GM18505 (cell line): ENCODE measurements around the gene BET1L.
"Not testable (repeated sequence)": the region's sequence is repeated elsewhere in the genome, so short reads cannot be mapped to it uniquely, and the experiment has no call there.

Source experiments
- ATAC-seq: cut with Tn5 transposase; IDR thresholded peaks from one replicate; pipeline ENCODE4 v1.9.1; 2021; ENCODE audit not compliant: unreplicated experiment
- POLR2A ChIP-seq: IDR thresholded peaks from 4 replicates; pipeline ENCODE4 v1.6.1; 2011; ENCODE audit warnings: borderline replicate concordance; ENCODE audit not compliant: insufficient read depth, insufficient read length; ENCODE audit errors: extremely low read depth

Gene BET1L

DNA sequence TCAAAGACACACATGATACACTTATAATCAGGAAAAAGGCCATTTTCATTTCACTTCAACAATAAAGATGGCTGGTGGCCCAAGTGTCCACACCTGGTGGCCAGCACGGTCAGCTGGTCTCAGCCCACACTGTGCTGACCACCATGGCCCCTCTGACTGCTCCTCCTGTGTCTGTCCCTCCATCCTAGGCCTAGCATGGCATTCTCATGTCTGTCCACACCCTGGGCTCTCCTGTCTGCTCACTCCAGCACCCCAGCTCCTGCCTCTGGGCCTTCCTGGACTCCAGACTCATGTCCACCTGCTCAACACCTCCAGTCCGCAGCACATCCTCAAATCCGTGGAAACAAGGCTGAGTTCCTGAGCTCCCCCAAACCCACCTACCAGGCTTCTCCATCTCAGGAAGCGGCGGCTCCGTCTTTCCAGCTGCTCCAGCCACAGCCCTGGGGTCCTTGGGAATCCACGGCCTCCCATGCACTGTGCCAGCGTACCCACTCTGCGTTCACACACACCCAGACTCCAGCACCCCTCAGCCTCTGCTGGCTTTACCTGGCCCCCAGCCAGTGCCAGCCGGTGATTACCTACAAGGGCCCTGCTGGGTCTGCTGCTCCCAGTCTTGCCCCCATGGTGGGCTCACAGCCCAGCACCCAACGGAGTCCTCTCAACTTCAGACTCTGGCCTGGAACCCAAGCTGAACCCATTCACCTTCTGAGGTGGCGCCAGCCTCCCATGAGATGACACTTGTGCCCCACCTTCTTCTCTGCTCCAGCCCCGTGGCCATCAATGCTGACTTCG, 15.0 kb upstream of the BET1L start:
- no peak for TF ChIP-seq POLR2A
- no peak for ATAC-seq

DNA sequence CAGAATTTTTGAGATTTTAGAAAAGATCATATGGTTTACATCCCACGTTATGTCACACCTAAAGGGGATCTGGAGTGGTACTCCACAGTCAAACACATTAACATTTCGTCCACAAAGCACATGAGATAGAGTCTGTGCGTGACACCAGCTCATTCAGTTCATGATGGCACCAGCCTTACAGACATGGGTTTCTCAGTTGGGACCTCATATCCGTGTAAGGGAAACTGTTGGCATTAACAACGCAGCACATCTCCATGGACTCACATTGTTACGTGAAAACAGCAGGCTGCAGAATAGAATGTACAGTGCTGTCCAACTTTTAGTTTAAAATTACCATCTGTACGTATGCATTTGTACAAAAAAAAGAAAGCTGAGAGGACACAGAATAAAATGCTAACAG, 14.3 kb upstream of the BET1L start:
- no peak for TF ChIP-seq POLR2A
- ATAC-seq: no peak

DNA sequence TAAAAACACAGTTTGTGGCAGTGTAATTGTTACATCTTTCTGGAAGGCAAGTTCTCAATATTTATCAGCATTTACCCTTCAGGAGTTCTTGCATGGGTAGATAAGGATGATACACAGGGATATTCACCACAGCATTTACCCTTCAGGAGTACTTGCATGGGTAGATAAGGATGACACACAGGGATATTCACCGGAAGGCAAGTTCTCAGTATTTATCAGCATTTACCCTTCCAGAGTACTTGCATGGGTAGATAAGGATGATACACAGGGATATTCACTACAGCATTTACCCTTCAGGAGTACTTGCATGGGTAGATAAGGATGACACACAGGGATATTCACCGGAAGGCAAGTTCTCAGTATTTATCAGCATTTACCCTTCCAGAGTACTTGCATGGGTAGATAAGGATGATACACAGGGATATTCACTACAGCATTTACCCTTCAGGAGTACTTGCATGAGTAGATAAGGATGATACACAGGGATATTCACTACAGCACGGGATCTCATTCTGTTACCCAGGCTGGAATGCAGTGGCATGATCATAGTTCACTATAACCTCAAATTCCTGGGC, 13.5 kb upstream of the BET1L start:
- ATAC-seq: not testable (repeated sequence)

DNA sequence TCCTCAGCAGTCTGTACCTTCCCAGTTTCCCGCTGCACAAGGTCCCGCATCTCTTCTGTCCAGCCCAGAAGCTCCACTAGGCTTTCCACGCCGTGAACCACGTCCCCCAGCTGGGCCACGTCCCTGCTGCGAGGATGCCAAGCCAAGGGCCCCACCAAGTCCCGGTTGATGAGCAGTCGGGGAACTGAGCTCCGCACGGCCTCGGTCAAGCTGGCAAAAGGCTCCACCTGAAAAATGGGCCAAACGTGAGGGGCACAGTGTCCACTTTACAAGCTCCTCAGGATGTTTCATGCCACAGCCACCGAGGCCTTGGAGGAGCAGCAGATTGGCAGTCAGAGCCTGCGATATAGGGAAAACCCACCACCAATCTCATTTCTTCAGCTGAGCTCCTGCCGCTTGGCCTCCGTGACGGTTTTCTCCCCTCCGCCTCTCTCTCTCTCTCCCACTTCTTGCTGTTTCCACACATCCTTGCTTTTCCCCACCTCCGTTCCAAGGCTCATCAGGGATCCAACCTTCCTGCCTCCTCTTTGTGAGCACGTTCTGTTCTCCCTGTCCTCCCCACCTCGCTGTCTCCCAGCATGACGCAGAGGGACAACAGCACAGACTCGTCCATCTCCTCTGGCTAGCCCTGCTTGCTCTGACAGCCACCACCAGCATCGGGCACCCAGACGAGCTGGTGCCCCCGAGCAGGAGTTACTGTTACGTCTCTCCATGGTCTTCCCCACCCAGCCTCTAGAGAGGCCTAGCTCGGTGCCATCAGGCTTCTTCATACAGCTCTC, 11.8 kb upstream of the BET1L start:
- TF ChIP-seq POLR2A: no peak
- no peak for ATAC-seq

DNA sequence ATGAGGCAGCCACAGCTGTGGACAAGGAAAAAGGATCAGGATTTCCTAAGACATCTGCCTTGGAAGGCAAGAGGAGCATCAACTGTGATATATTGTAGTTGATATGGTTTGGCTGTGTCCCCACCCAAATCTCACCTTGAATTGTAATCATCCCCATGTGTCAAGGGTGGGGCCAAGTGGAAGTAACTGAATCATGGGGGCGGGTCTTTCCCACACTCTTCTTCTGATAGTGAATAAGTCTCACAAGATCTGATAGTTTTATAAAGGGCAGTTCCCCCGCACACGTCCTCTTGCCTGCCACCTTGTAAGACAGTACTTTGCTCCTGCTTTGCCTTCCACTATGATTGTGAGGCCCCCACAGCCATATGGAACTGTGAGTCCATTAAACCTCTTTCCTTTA, 10.5 kb upstream of the BET1L start:
- no peak for TF ChIP-seq POLR2A
- ATAC-seq: no peak

DNA sequence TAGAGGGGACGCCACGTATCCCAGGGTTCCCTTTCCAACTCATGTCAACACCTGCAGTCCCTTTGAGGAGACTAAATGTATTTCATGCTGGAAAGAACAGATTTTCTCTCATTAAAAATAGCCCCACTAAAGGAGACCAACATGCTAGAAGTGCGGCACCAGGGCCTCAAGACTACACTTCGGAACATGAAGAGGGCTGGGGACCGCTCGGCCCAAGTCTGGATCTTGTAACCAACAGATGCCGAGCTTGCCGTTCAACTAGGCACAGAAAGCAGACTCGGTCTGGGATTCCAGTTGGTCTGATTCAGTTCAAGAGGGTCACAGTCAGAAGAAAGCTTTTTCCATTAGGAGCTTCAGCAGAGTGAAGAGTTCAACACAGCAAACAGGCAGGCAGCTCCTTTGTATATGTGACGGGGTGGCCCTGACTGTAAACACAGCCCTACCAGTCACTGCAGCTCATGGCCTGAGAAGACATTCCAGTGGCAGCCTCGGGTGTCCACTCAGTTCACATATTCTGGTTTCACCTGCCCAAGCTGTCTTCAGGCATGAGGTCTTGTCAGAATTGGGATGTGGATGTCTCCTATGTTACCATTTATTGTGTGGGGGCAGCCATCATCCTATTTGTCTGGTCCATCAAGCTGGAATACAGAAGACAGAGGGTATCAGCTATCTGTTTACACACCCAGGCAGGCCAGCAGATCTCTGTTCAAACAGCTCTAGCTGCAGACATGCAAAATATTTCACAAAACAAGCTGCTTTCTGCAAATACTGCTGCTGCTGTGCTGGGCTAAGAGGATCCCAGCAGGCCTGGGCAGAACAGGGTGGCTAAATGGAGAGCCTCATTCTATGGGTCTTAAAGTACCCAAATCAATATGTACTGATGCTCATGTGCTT, 9.1 kb upstream of the BET1L start:
- no peak for TF ChIP-seq POLR2A
- ATAC-seq: no peak

DNA sequence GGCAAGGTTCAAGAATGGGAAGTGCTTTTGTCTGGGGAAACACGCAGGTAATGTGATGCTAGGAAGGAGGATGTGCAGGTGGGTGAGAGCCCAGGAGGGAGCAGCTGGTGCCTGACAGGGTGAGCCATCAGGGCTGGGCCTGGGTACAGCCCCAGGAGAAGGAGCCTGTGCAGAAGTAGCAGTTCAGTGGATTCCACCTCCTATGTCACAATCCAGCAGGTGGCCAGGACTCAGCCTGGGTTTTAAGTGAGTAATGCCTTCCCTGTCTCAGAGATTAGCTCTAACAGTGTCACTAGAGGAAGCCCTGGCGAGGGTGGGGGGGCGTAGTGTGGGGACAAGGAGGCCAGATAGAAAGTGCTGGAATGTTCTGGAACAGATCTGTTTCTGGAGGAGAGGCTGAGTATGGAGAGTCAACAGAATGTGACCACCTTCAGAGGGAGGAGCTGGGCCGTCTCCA, 8.4 kb upstream of the BET1L start:
- TF ChIP-seq POLR2A: no peak
- ATAC-seq: no peak

DNA sequence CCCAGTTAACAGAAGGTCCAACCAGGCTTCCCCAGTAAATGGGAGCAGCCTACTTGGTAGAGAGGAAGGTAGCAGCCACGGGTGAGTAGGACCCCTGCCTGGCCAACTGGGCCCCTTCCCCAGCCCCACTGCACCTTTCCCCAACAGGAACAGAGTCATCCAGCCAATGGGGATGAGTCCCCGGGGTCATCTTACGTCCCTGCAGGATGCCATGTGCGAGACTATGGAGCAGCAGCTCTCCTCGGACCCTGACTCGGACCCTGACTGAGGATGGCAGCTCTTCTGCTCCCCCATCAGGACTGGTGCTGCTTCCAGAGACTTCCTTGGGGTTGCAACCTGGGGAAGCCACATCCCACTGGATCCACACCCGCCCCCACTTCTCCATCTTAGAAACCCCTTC, 6.9 kb upstream of the BET1L start:
- ATAC-seq: no peak

DNA sequence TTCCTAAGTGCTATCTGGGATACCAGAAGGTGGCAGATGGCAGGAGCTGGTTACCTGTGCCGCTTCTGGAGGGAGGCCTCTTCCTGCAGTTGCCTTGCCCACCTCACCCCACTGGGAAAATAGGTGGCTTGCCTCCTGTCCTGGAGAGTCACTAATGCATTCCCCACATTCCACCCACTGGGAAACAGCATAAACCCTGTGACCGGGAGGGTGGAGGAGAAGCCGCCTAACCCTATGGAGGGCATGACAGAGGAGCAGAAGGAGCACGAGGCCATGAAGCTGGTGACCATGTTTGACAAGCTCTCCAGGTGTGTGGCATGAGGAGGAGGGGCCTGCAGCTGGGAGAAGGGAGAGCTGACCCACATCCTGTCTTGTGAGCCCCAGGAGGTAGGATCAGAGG, 5.9 kb upstream of the BET1L start:
- ATAC-seq: no peak
- TF ChIP-seq POLR2A: no peak

More for the DNA sequence above, 6.9 kb upstream of the BET1L start:
- TF ChIP-seq POLR2A: no peak

DNA sequence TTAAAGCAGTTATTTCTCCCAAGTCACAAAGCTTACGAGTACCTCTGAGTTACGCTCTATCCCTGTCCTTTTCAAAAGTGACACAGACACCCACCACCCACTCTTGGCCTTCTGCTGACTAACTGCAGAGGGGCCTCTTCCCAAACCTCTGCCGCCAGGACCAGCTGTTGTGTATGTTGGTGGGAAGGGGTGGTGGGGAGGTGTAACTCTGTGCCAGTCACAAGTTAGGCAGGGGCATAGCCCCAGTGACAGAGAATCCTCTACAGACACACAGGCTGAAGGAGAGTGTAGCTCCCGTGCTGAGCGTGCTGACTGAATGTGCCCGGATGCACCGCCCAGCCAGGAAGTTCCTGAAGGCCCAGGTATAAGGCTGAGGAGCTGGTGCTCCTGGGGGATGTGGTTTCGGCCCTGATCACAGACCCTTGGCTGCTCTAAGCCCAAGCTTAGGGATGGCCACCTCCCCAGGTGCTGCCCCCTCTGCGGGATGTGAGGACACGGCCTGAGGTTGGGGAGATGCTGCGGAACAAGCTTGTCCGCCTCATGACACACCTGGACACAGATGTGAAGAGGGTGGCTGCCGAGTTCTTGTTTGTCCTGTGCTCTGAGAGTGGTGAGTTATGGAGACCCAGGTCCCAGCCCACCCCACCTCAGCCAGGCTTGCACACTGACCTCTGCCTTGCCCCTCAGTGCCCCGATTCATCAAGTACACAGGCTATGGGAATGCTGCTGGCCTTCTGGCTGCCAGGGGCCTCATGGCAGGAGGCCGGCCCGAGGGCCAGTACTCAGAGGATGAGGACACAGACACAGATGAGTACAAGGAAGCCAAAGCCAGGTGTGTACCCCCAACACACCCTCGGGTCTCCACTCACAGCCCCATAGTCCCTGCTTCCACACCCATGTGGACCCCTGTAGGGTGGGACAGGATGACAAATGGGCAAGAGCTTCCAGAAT, 5.2 kb upstream of the BET1L start:
- no peak for ATAC-seq
- no peak for TF ChIP-seq POLR2A

DNA sequence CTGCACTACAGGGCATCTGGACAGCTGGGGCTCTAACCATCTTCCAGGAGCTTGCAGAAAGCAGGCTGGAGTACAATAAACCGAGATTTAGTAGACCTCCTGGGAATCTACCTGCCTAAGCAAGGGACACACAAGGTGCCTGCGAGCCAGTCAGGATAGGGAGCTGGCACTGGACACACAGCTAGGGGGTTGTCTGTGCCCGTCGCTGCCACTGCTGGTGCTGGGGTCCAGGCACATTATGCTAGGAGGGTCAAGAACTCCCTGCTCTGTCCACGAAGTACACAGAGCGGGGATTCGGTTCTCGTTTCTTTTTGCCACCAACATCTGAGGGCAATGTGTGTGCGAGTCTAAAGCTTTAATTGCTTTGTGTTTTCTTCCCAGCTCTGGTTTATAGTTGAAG, 4.5 kb upstream of the BET1L start:
- TF ChIP-seq POLR2A: no peak
- no peak for ATAC-seq

DNA sequence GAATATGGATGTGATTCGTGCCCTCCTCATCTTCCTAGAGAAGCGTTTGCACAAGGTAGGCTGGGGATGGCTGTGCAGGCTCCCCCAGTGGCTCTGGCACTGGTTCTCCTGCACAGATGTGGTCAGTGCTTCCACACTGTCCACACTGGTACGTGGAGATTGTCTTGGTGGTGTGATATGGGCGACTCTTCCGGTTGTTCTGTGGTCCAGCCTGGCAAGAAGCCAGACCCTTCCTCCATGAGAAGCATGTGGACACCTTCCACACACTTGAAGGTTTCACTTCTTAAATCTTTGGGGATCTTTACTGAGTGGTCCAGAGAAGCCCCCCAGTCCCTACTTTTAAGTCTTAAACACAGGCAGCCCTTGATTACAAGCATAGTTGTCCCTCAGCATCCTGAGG, 4.1 kb upstream of the BET1L start:
- no peak for ATAC-seq
- no peak for TF ChIP-seq POLR2A
